Naive thymus-derived CD8-positive, alpha-beta T cell (primary cell): ENCODE data around the gene CREB3. TPM values are rescaled to one million over a fixed set of nuclear protein-coding genes. Genes with fewer than 3 reads are reported as not detected.

Experiments used
- ATAC-seq, 2 donors: fragments of 150-1000 bp; cut with Tn5 transposase in 1 of 2; sonication (Bioruptor Pico), chemical (Tn5 transposase) in 1 of 2; 1 replicate in 1 of 2; 2 replicates in 1 of 2; pipeline ENCODE4 v1.10.0; 2021; ENCODE audit warnings: mild to moderate bottlenecking in 2 of 2, moderate library complexity in 2 of 2
- POLR2A ChIA-PET: fragments of 350-600 bp; sonication (Branson Sonifier 250); formaldehyde crosslinking; loops from one replicate; lab custom pipeline; 2021; ENCODE audit warnings: antibody characterized with exemption; lab: Charles Lee
- DNase-seq, 10 donors: peaks; one replicate each; pipeline versions ENCODE4 v3.0.0 to v3.0.0-alpha.2; 2020 to 2022
- H3K27ac Mint-ChIP-seq, 10 donors: one replicate each; pipeline ENCODE4 v1.8.0; 2020 to 2022; ENCODE audit warnings: mild to moderate bottlenecking in 10 of 10, mixed read lengths in 10 of 10, moderate library complexity in 4 of 10, inconsistent platforms in 1 of 10
- H3K27me3 Mint-ChIP-seq, 5 donors: one replicate each; pipeline ENCODE4 v1.8.0; 2021 to 2022; ENCODE audit warnings: mixed read lengths in 5 of 5
- H3K36me3 Mint-ChIP-seq, 3 donors: one replicate each; pipeline ENCODE4 v1.8.0; 2020 to 2022; ENCODE audit warnings: mixed read lengths in 3 of 3, mild to moderate bottlenecking in 2 of 3, inconsistent platforms in 1 of 3
- H3K4me1 Mint-ChIP-seq, 4 donors: one replicate each; pipeline ENCODE4 v1.8.0; 2021 to 2022; ENCODE audit warnings: mixed read lengths in 4 of 4
- H3K4me3 Mint-ChIP-seq, 10 donors: one replicate each; pipeline ENCODE4 v1.8.0; 2020 to 2022; ENCODE audit warnings: mild to moderate bottlenecking in 10 of 10, mixed read lengths in 10 of 10, moderate library complexity in 6 of 10, inconsistent platforms in 1 of 10
- H3K9me3 Mint-ChIP-seq, 9 donors: one replicate each; pipeline ENCODE4 v1.8.0; 2020 to 2022; ENCODE audit warnings: mixed read lengths in 9 of 9, mild to moderate bottlenecking in 3 of 9, inconsistent platforms in 1 of 9, moderate library complexity in 1 of 9
- polyA plus RNA-seq, 3 donors: library from polyadenylated mRNA; unstranded; fragments of 300-500 nt; fragmentation: Illumina TruSeq; gene quantifications; one replicate each; pipeline ENCODE4 v1.2.3, GENCODE V29; 2021
- total RNA-seq, 8 experiments: library from RNA in 2 of 8; stranded (reverse) in 2 of 8; gene quantifications; one replicate each; pipeline ENCODE4 v1.2.3 and lab custom pipeline; 2021 to 2026

The CREB3 gene
- total and polyA plus RNA-seq, 5 experiments from 2014 or later: 17.1 to 40.3 (median 29.8) TPM

DNA sequence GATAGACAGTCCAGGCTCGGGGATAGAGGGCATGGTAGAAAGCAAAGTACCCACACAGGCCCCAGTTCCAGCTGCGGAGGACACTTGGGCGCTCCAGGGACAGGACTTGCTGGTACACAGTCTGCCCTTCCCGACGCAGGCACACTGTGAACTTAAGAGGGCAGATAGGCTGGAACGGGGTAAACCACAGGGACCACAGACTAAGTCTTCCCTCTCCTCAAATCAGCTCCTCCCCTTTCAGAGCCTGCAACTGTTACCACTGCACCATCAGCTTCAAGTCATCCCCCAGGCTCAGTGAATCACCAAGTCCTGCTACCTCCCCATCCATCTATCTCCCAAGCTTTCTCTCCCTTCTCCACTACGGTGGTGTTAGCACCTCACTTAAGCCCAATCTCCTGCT, 9.3 kb downstream of the CREB3 start:
- H3K27ac Mint-ChIP-seq: peak overlapping the region in 9 of 10 donors; percentile 6 to 85 (median 60)
- POLR2A ChIA-PET: interaction anchor here (1.8 to 2.1 kb wide), 2 partner anchors 10 to 92 kb away, joined by 4 to 8 read pairs; partner anchors contain the start of genes CREB3 and TLN1
- ATAC-seq (peak; percentile 33 to 57), DNase-seq (no peak)
- H3K36me3 Mint-ChIP-seq: peaks cover 0 to 65% (median 7%) of the 10 kb centered on the region in 3 donors
- H3K4me1 Mint-ChIP-seq: peaks cover 26 to 35% (median 33%) of the 10 kb centered on the region in 4 donors
- no peaks in the 10 kb centered on the region for H3K27me3 Mint-ChIP-seq
- H3K9me3 Mint-ChIP-seq: no peaks in the 10 kb centered on the region
- H3K4me3 Mint-ChIP-seq: peak overlapping the region in 2 of 10 donors; percentile 11 to 46

- DNase-seq (no peak), ATAC-seq (no peak)
- POLR2A ChIA-PET: interaction anchor here (1.5 kb wide), 1 partner anchor 15 kb away, joined by 3 read pairs; no protein-coding TSS in a partner anchor
- no peak overlapping the region for H3K27ac Mint-ChIP-seq
- H3K4me3 Mint-ChIP-seq: no peak overlapping the region
- H3K4me1 Mint-ChIP-seq: peaks cover 37 to 52% (median 50%) of the 10 kb centered on the region in 4 donors
- peaks cover 0 to 51% (median 3%) of the 10 kb centered on the region in 3 donors for H3K36me3 Mint-ChIP-seq
- H3K9me3 Mint-ChIP-seq: no peaks in the 10 kb centered on the region
- no peaks in the 10 kb centered on the region for H3K27me3 Mint-ChIP-seq
Measured at GRCh38 chr9:35743452-35743851, 11.0 kb downstream of the CREB3 start.

DNA sequence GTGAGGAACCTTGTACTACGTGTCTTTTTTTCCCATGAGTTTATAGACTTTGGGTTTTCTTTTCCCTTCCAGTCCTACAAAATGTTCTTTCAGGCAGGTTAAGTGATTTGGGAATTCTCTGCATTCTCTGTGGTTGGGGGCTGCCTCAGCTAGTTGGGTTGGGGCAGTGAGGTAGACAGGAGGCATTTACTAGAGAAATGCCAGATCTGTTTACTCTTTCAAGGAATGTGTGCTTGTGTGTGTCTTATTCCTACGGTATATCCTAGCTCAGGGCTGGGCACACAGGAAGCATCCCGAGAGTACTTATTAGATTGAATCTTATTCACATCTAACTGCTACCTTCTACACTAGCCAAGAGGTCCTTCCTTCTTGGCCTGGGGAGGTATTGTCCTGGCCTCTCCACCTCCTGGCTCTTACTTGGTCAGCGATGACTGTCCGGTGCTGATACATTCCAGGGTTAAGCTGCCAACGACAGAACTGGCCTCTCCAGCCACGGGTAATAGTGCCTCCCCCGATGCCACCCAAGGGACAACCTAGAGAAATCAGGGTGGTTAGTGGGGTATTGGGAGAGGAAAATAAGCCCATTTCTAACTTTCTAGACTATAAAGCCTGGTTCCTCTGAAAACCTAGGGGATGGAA, 11.5 kb downstream of the CREB3 start:
- POLR2A ChIA-PET: interaction anchor here (0.8 to 1.5 kb wide), 3 partner anchors 12 to 16 kb away, joined by 3 to 4 read pairs (median 3); partner anchors contain the start of gene CREB3
- ATAC-seq (no peak), DNase-seq (no peak)
- Mint-ChIP-seq H3K36me3 (peaks cover 0 to 45% (median 1%) of the 10 kb centered on the region in 3 donors), H3K27me3 (no peaks in the 10 kb centered on the region), H3K4me1 (peaks cover 37 to 54% (median 50%) of the 10 kb centered on the region in 4 donors), H3K27ac (peak overlapping the region in 1 of 10 donors; percentile 43), H3K9me3 (no peaks in the 10 kb centered on the region), H3K4me3 (no peak overlapping the region)

DNA sequence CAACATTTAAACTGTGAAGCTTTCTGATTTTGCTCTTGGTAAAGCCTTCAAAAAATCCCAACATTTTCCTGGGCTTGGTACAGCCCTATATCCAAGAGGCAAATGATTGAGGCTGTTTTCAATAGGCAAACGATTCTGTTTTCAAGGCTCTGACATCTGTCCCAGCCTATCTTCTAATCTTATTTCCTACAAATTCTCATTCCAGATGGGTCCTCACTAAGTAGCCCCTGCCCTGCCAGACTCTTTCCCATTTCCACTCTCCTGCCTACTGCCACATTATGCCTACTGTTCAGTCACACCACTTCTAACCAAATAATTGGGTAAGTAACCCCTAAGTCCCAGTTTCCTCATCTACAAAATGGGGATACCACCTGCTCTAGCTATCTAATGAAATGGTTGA, 13.1 kb downstream of the CREB3 start:
- H3K4me3 Mint-ChIP-seq: peak overlapping the region in 8 of 10 donors; percentile 1 to 99 (median 70)
- POLR2A ChIA-PET: interaction anchor here (4.8 kb wide), 1 partner anchor 13 kb away, joined by 68 read pairs; the partner anchor contains the start of genes CREB3 and TLN1
- no peaks in the 10 kb centered on the region for H3K27me3 Mint-ChIP-seq

GRCh38 chr9:35746583-35746982, 14.1 kb downstream of the CREB3 start:
- DNase-seq (no peak), ATAC-seq (no peak)
- peaks cover 0 to 31% (median 0%) of the 10 kb centered on the region in 3 donors for H3K36me3 Mint-ChIP-seq
- no peaks in the 10 kb centered on the region for H3K9me3 Mint-ChIP-seq
- peaks cover 43 to 70% (median 62%) of the 10 kb centered on the region in 4 donors for H3K4me1 Mint-ChIP-seq
- no peaks in the 10 kb centered on the region for H3K27me3 Mint-ChIP-seq
- peak overlapping the region in 2 of 10 donors; percentile 15 to 55 for H3K27ac Mint-ChIP-seq
- POLR2A ChIA-PET: interaction anchor here (1.3 to 4.8 kb wide), 2 partner anchors 9 to 14 kb away, joined by 4 to 68 read pairs; partner anchors contain the start of genes CREB3 and TLN1
- peak overlapping the region; percentile 66 to 99 (median 89) for H3K4me3 Mint-ChIP-seq

More for the DNA sequence above, 13.1 kb downstream of the CREB3 start:
- DNase-seq: no peak
- ATAC-seq: no peak
- Mint-ChIP-seq H3K36me3 (peaks cover 0 to 30% (median 0%) of the 10 kb centered on the region in 3 donors), H3K4me1 (peaks cover 43 to 65% (median 59%) of the 10 kb centered on the region in 4 donors), H3K27ac (peak overlapping the region in 6 of 10 donors; percentile 11 to 85 (median 37)), H3K9me3 (no peaks in the 10 kb centered on the region)

DNA sequence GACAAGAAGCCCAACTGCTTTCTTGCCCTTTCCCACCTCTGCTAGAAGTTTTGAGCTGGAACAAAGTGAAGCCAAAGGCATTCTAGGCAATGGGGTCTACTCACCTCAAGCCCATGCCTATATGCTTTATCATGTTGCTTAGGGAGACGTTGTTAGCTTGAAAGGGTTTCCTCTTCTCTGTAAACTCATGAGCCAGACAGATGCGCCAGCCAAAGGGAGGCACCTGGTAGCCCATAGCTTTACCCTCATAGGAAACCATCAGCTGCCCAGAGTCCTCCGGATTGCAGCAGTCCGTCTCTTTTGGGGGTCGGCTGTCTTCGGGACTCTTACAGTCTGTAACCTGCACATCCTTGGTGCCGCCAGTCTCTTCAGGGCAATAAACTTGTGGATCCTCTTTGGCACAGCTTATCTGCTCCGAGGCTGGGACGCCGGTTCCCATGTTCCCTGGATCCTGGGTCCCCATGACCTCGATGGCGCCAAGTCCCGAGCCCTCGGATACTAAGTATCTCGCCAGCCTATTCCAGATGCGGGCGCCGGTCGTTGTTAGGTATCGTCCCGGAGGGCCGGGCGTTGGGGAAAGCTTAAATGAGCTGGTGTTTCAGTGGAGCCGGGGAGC, 15.9 kb downstream of the CREB3 start:
- H3K27me3 Mint-ChIP-seq: no peaks in the 10 kb centered on the region
- H3K27ac Mint-ChIP-seq: peak overlapping the region; percentile 34 to 88 (median 81)
- H3K4me3 Mint-ChIP-seq: peak overlapping the region; percentile 84 to 99 (median 89)
- DNase-seq (peak in 2 of 10 donors; percentile 20 to 28), ATAC-seq (peak; percentile 10 to 26)
- peaks cover 35 to 58% (median 52%) of the 10 kb centered on the region in 4 donors for H3K4me1 Mint-ChIP-seq
- H3K9me3 Mint-ChIP-seq: no peaks in the 10 kb centered on the region
- H3K36me3 Mint-ChIP-seq: peaks cover 0 to 43% (median 6%) of the 10 kb centered on the region in 3 donors
- POLR2A ChIA-PET: interaction anchor here (0.5 to 4.8 kb wide), 14 partner anchors 8 to 676 kb away, joined by 3 to 68 read pairs (median 6); partner anchors contain the start of genes CCDC107, CD72, CREB3 and RMRP

DNA sequence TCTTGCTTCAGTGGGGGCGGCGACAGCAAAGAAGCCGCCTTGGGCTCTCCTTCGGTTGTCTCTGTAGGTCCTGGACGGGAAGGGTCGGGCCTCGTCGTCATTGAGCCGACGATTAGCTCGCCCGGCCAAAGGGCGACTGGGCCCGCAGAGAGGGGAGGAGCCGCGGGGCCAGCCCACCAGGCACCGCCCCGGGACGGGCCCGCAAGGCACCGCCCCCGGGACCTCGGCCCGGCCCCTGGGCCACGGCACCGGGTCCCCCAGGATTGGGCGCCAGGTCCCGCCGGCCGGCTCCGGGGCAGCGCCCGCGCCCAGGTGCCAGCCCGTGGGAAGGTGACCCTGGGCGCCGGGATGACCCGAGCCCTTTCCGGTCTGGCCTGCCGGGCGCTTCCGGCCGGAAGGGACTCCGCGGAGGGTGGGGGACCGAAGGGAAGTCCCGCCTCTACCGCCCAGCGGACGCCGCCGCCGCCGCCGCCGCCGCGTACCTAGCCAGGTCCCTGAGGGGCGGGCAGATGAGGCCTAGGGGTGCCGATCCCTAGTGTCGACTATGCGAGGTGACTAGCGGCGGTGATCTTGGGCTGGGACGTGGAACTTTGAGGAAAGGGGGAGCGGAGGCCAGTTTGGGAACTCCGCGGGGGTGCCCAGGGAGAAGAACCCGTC, 16.5 kb downstream of the CREB3 start, which contains the start of the genes GBA2 and RGP1:
TSS of gene GBA2 (minus strand) at position 371 of the 657 bp plus-strand sequence. CDS start 524 bp downstream, outside the sequence.
TSS of gene RGP1 (plus strand) at position 430 of the 657 bp plus-strand sequence. CDS start 469 bp downstream, outside the sequence.
- POLR2A ChIA-PET: interaction anchor here (0.5 to 4.8 kb wide), 21 partner anchors 8 to 677 kb away, joined by 3 to 68 read pairs (median 4); partner anchors contain the start of genes CCDC107, CD72, CREB3 and RMRP
- Mint-ChIP-seq H3K4me1 (peaks cover 36 to 55% (median 49%) of the 10 kb centered on the region in 4 donors), H3K36me3 (peaks cover 0 to 43% (median 10%) of the 10 kb centered on the region in 3 donors), H3K27ac (peak within 1 kb of the TSS; percentile 90 to 97 (median 96)), H3K4me3 (peak within 1 kb of the TSS; percentile 90 to 99 (median 96)), H3K27me3 (no peaks in the 10 kb centered on the region), H3K9me3 (no peaks in the 10 kb centered on the region)
- peak; percentile 79 to 84 for ATAC-seq
- DNase-seq: peak; percentile 24 to 74 (median 56)

DNA sequence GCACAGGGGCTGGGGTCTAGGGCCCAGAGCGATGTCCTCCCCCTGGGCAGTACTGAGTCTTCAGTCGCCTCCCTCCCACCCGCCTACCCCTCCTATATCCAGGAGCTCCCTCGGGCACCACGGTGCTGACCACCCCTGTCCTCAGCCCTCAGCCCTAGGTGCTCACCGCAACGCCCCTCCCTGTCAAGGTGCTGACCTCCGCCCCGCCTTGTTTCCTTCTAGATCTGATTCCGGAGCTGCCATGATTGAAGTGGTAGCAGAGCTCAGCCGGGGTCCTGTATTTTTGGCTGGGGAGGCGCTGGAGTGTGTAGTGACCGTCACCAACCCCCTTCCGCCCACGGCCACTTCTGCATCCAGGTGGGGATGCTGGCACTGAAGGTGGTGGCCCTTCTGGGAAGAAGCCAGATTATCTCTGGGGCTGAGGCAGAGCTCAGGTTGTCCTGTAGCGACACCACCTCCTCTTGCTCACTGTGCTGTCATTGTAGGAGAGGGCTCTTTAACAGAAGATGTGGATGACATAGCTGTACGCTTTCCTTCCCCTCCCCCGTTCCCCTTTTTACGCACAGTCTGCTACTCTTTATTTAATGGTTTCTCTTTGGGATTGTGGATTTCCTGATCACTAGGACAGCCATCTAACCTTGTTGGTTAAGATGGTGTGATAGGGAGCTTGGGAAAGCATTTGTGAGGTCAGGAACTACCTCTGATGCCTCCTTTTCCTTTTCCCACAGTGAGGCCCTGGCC, 17.2 kb downstream of the CREB3 start:
- Mint-ChIP-seq H3K27me3 (no peaks in the 10 kb centered on the region), H3K36me3 (peaks cover 0 to 38% (median 10%) of the 10 kb centered on the region in 3 donors), H3K4me3 (peak overlapping the region; percentile 90 to 99 (median 96)), H3K4me1 (peaks cover 33 to 53% (median 48%) of the 10 kb centered on the region in 4 donors), H3K9me3 (no peaks in the 10 kb centered on the region), H3K27ac (peak overlapping the region; percentile 90 to 97 (median 96))
- peak in 9 of 10 donors; percentile 22 to 70 (median 41) for DNase-seq
- POLR2A ChIA-PET: interaction anchor here (0.5 to 4.8 kb wide), 13 partner anchors 8 to 150 kb away, joined by 3 to 68 read pairs (median 6); partner anchors contain the start of genes CCDC107, CREB3, FAM221B and RMRP
- ATAC-seq: peak; percentile 52 to 72

DNA sequence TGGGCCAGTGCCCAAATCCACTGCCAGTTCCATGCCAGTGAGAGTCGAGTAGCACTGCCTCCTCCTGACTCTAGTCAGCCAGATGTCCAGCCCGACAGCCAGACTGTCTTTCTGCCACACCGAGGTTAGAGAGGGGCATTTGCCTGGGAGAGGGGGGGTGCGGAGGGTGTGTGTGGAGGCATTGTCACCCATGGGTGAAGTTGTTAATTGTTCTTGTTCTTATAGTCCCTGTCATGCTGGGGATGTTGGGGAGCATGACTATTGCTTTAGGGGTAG, 17.7 kb downstream of the CREB3 start:
- POLR2A ChIA-PET: interaction anchor here (0.9 to 4.8 kb wide), 11 partner anchors 8 to 151 kb away, joined by 3 to 68 read pairs (median 6); partner anchors contain the start of genes CCDC107, CREB3, FAM221B and RMRP
- H3K27me3 Mint-ChIP-seq: no peaks in the 10 kb centered on the region
- DNase-seq (no peak), ATAC-seq (no peak)
- H3K4me3 Mint-ChIP-seq: peak overlapping the region; percentile 90 to 99 (median 96)
- H3K9me3 Mint-ChIP-seq: no peaks in the 10 kb centered on the region
- H3K4me1 Mint-ChIP-seq: peaks cover 31 to 56% (median 48%) of the 10 kb centered on the region in 4 donors
- peaks cover 0 to 36% (median 10%) of the 10 kb centered on the region in 3 donors for H3K36me3 Mint-ChIP-seq
- H3K27ac Mint-ChIP-seq: peak overlapping the region; percentile 90 to 97 (median 96)

DNA sequence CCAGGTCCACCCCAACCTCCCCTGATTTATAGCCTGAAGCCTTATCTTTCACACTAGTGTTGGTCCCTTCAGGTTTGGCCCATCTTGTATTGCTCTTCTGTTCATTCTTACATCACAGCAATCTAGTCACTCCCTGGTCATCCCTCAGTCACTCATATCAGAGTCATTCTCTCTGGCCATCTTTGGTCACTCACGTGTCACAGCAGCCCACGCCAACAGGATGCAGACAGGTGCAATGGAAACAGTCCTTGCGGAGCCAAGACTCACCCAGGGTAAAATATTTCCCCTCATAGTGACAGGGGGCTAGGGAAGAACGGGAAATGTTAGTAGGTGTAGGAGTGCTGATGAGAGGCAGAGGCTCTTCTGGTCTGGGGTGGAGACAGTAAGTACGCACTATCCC, 21.0 kb downstream of the CREB3 start:
- no peaks in the 10 kb centered on the region for H3K9me3 Mint-ChIP-seq
- no peak for ATAC-seq
- H3K4me1 Mint-ChIP-seq: peaks cover 24 to 54% (median 44%) of the 10 kb centered on the region in 4 donors
- peak overlapping the region in 1 of 10 donors; percentile 14 for H3K4me3 Mint-ChIP-seq
- no peak for DNase-seq
- H3K27me3 Mint-ChIP-seq: no peaks in the 10 kb centered on the region
- peak overlapping the region in 3 of 10 donors; percentile 4 to 77 (median 8) for H3K27ac Mint-ChIP-seq
- POLR2A ChIA-PET: interaction anchor here (1.3 to 3.2 kb wide), 2 partner anchors 19 to 22 kb away, joined by 3 to 14 read pairs; partner anchors contain the start of genes CREB3 and TLN1
- H3K36me3 Mint-ChIP-seq: peaks cover 0 to 32% (median 10%) of the 10 kb centered on the region in 3 donors

- POLR2A ChIA-PET: interaction anchor here (3.2 to 4.2 kb wide), 2 partner anchors 23 kb away, joined by 14 to 32 read pairs; partner anchors contain the start of genes CREB3 and TLN1
- no peak for DNase-seq
- ATAC-seq: no peak
- Mint-ChIP-seq H3K4me3 (peak within 1 kb of the TSS in 4 of 10 donors; percentile 20 to 95 (median 54)), H3K27ac (peak within 1 kb of the TSS in 7 of 10 donors; percentile 4 to 99 (median 60)), H3K4me1 (peaks cover 29 to 59% (median 50%) of the 10 kb centered on the region in 4 donors), H3K27me3 (no peaks in the 10 kb centered on the region), H3K36me3 (peaks cover 0 to 32% (median 10%) of the 10 kb centered on the region in 3 donors), H3K9me3 (no peaks in the 10 kb centered on the region)
Measured at GRCh38 chr9:35754264-35754663, 21.8 kb downstream of the CREB3 start, which contains the start of gene MSMP. MSMP (minus strand) TSS chr9:35754276; CDS start chr9:35754129, 147 bp downstream.
